ENCODE results near the gene MRPS18C. TPM values are rescaled to one million over a fixed set of nuclear protein-coding genes. Genes with fewer than 3 reads are reported as not detected.
A peak's percentile ranks its signal among the peaks of the same experiment; 100 is the strongest.

The MRPS18C gene
- total and polyA plus RNA-seq, 4 donors = 21.5 to 41.8 (median 39.9) TPM

DNA sequence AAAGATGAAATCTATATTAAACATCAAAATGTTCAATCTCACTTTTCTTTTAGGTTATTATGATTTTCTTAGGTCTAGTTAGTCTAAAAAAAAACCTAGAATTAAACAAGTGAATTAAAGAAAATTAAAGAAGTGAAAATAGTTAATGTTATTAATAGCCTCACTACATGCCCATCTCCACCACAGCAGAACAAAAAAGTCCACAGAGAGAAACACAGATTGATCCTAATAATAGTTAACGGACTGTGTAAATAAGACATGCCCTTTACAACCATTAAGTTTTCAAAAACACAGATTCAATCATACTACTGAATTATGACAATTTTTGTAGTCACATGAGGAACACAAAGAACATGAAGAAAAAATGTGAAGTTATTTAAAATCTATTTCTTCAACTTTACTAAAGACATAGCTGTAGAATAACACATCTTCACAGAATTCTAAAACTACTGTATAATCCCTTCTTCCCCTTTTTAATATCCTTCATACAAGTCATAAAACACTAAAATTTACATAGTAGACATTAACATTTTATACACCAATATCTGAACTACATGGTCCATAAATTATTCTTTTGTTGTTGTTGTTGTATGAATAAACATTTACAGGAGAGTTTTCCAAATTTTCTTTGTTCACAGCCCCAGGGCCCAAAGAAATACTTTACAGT is 15.6 kb upstream of the MRPS18C start:
- Histone ChIP-seq H3K36me3 (ENCODE audit: control insufficient read depth in 1 of 2, insufficient read depth in 2 of 2, low read length in 1 of 2) (peaks cover 0 to 8% of the 10 kb centered on the region in 2 donors), H3K4me1 (ENCODE audit: control insufficient read depth in 1 of 2, insufficient read depth in 2 of 2, low read length in 2 of 2) (no peaks in the 10 kb centered on the region), H3K27me3 (ENCODE audit: control insufficient read depth in 1 of 2, insufficient read depth in 2 of 2, low read length in 1 of 2) (no peaks in the 10 kb centered on the region), H3K4me3 (ENCODE audit: low read length in 2 of 2) (no peak overlapping the region), H3K9me3 (ENCODE audit: control insufficient read depth, low read length) (no peaks in the 10 kb centered on the region), H3K27ac (ENCODE audit: low read depth in 1 of 2, low read length in 2 of 2) (no peak overlapping the region)
- WGBS, 2 donors = 87 to 92% methylated on average over 1 of the region's 1 CpG
- DNase-seq (no peak), ATAC-seq (ENCODE audit: low FRiP score) (no peak)
- intact Hi-C loops (cut with DNase I) = no loop called here

DNA sequence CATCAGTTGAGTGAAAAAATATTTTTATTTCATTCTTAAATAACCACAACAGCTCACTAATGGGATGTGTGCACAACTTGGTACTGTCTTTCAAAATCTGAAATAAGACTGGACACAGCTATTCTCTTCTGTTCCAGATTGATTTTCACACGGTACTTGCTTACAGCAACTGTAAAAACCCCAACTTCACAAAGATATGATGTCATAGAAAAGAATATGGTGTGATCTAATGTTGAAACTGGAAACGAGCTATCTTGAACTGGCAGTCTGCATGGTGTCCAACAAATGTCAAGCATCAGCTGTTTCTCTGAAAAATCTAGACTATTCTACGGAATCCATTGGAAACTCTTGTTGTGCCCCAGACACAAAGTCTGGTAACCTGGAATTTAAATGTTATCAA is 15.0 kb upstream of the MRPS18C start:
- H3K27ac ChIP-seq (ENCODE audit: low read depth in 1 of 2, low read length in 2 of 2) = no peak overlapping the region

GRCh38 chr4:83449009-83449408 is 6.8 kb upstream of the MRPS18C start:
- H3K4me3 ChIP-seq (ENCODE audit: low read length in 2 of 2) = no peak overlapping the region
- DNase-seq = no peak
- no peaks in the 10 kb centered on the region for H3K27me3 ChIP-seq (ENCODE audit: control insufficient read depth in 1 of 2, insufficient read depth in 2 of 2, low read length in 1 of 2)
- peaks cover 0 to under 1% of the 10 kb centered on the region in 2 donors for H3K4me1 ChIP-seq (ENCODE audit: control insufficient read depth in 1 of 2, insufficient read depth in 2 of 2, low read length in 2 of 2)
- ATAC-seq (ENCODE audit: low FRiP score) = no peak
- H3K36me3 ChIP-seq (ENCODE audit: control insufficient read depth in 1 of 2, insufficient read depth in 2 of 2, low read length in 1 of 2) = peaks cover 2 to 3% of the 10 kb centered on the region in 2 donors
- no peaks in the 10 kb centered on the region for H3K9me3 ChIP-seq (ENCODE audit: control insufficient read depth, low read length)
- no peak overlapping the region for H3K27ac ChIP-seq (ENCODE audit: low read depth in 1 of 2, low read length in 2 of 2)
- 68 to 86% methylated on average over 2 of the region's 2 CpGs for WGBS, 2 donors
- intact Hi-C loops (cut with DNase I) = no loop called here

More for the DNA sequence above, 15.0 kb upstream of the MRPS18C start:
- Histone ChIP-seq H3K4me1 (ENCODE audit: control insufficient read depth in 1 of 2, insufficient read depth in 2 of 2, low read length in 2 of 2) (no peaks in the 10 kb centered on the region), H3K4me3 (ENCODE audit: low read length in 2 of 2) (no peak overlapping the region), H3K36me3 (ENCODE audit: control insufficient read depth in 1 of 2, insufficient read depth in 2 of 2, low read length in 1 of 2) (peaks cover 0 to 8% of the 10 kb centered on the region in 2 donors), H3K9me3 (ENCODE audit: control insufficient read depth, low read length) (no peaks in the 10 kb centered on the region), H3K27me3 (ENCODE audit: control insufficient read depth in 1 of 2, insufficient read depth in 2 of 2, low read length in 1 of 2) (no peaks in the 10 kb centered on the region)
- intact Hi-C loops (cut with DNase I) = no loop called here
- ATAC-seq (ENCODE audit: low FRiP score) (no peak), DNase-seq (no peak)
- 68 to 71% methylated on average over 3 of the region's 3 CpGs for WGBS, 2 donors

GRCh38 chr4:83454686-83455085 is 1.2 kb upstream of the MRPS18C start:
- Histone ChIP-seq H3K27me3 (ENCODE audit: control insufficient read depth in 1 of 2, insufficient read depth in 2 of 2, low read length in 1 of 2) (no peaks in the 10 kb centered on the region), H3K4me3 (ENCODE audit: low read length in 2 of 2) (peak overlapping the region; percentile 74 to 85), H3K9me3 (ENCODE audit: control insufficient read depth, low read length) (no peaks in the 10 kb centered on the region), H3K36me3 (ENCODE audit: control insufficient read depth in 1 of 2, insufficient read depth in 2 of 2, low read length in 1 of 2) (peaks cover 3 to 4% of the 10 kb centered on the region in 2 donors), H3K27ac (ENCODE audit: low read depth in 1 of 2, low read length in 2 of 2) (peak overlapping the region in 1 of 2 donors; percentile 62), H3K4me1 (ENCODE audit: control insufficient read depth in 1 of 2, insufficient read depth in 2 of 2, low read length in 2 of 2) (peaks cover 4 to 5% of the 10 kb centered on the region in 2 donors)
- intact Hi-C loops (cut with DNase I) = loop anchor here (2.0 to 10.0 kb wide), 4 partner anchors 30 to 1080 kb away; partner anchors contain the start of genes COQ2 (in 2 of the 2), ABRAXAS1 (in 1 of the 2) and HNRNPD (in 1 of the 2)
- WGBS, 2 donors = 5% methylated on average over 6 of the region's 6 CpGs
- ATAC-seq (ENCODE audit: low FRiP score) (no peak), DNase-seq (no peak)

- Histone ChIP-seq H3K4me3 (ENCODE audit: low read length in 2 of 2) (peak overlapping the region; percentile 93 to 96), H3K9me3 (ENCODE audit: control insufficient read depth, low read length) (no peaks in the 10 kb centered on the region), H3K36me3 (ENCODE audit: control insufficient read depth in 1 of 2, insufficient read depth in 2 of 2, low read length in 1 of 2) (peaks cover 3 to 4% of the 10 kb centered on the region in 2 donors), H3K27me3 (ENCODE audit: control insufficient read depth in 1 of 2, insufficient read depth in 2 of 2, low read length in 1 of 2) (no peaks in the 10 kb centered on the region), H3K4me1 (ENCODE audit: control insufficient read depth in 1 of 2, insufficient read depth in 2 of 2, low read length in 2 of 2) (peaks cover 4 to 5% of the 10 kb centered on the region in 2 donors), H3K27ac (ENCODE audit: low read depth in 1 of 2, low read length in 2 of 2) (peak overlapping the region in 1 of 2 donors; percentile 72)
- no peak for ATAC-seq (ENCODE audit: low FRiP score)
- intact Hi-C loops (cut with DNase I) = loop anchor here (5.0 to 10.0 kb wide), 3 partner anchors 171 to 1081 kb away; partner anchors contain the start of genes COQ2 (in 2 of the 2) and HNRNPD (in 1 of the 2)
- DNase-seq = no peak
- WGBS, 2 donors = 0% methylated on average over 7 of the region's 7 CpGs
Measured at GRCh38 chr4:83456184-83456501, 285 bp downstream of the MRPS18C start.

GRCh38 chr4:83473423-83473822 is 17.6 kb downstream of the MRPS18C start:
- DNase-seq = no peak
- H3K4me1 ChIP-seq (ENCODE audit: control insufficient read depth in 1 of 2, insufficient read depth in 2 of 2, low read length in 2 of 2) = no peaks in the 10 kb centered on the region
- intact Hi-C loops (cut with DNase I) = no loop called here
- H3K9me3 ChIP-seq (ENCODE audit: control insufficient read depth, low read length) = no peaks in the 10 kb centered on the region
- peaks cover 0 to 3% of the 10 kb centered on the region in 2 donors for H3K36me3 ChIP-seq (ENCODE audit: control insufficient read depth in 1 of 2, insufficient read depth in 2 of 2, low read length in 1 of 2)
- 82 to 94% methylated on average over 4 of the region's 4 CpGs for WGBS, 2 donors
- H3K4me3 ChIP-seq (ENCODE audit: low read length in 2 of 2) = no peak overlapping the region
- H3K27me3 ChIP-seq (ENCODE audit: control insufficient read depth in 1 of 2, insufficient read depth in 2 of 2, low read length in 1 of 2) = no peaks in the 10 kb centered on the region
- no peak for ATAC-seq (ENCODE audit: low FRiP score)
- no peak overlapping the region for H3K27ac ChIP-seq (ENCODE audit: low read depth in 1 of 2, low read length in 2 of 2)

DNA sequence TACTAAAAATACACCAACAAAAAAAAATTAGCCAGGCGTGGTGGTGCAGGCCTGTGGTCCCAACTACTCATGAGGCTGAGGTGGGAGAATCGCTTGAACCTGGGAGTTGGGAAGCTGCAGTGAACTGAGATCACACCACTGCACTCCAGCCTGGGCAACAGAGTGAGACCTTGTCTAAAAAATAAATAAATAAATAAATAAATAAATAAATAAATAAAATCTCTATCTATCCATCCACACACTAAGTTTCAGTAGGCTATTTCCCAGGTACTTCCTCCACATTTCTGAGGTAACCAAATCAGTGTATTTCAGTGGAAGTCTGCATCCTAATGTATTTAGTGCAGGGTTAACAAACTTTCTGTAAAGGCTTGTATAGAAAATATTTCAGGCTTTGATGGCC is 18.1 kb downstream of the MRPS18C start:
- peaks cover 0 to 3% of the 10 kb centered on the region in 2 donors for H3K36me3 ChIP-seq (ENCODE audit: control insufficient read depth in 1 of 2, insufficient read depth in 2 of 2, low read length in 1 of 2)
- intact Hi-C loops (cut with DNase I) = no loop called here
- H3K27ac ChIP-seq (ENCODE audit: low read depth in 1 of 2, low read length in 2 of 2) = no peak overlapping the region
- no peaks in the 10 kb centered on the region for H3K9me3 ChIP-seq (ENCODE audit: control insufficient read depth, low read length)
- H3K4me3 ChIP-seq (ENCODE audit: low read length in 2 of 2) = no peak overlapping the region
- DNase-seq (no peak), ATAC-seq (ENCODE audit: low FRiP score) (no peak)
- H3K4me1 ChIP-seq (ENCODE audit: control insufficient read depth in 1 of 2, insufficient read depth in 2 of 2, low read length in 2 of 2) = no peaks in the 10 kb centered on the region
- WGBS, 2 donors = 97 to 98% methylated on average over 2 of the region's 2 CpGs
- H3K27me3 ChIP-seq (ENCODE audit: control insufficient read depth in 1 of 2, insufficient read depth in 2 of 2, low read length in 1 of 2) = no peaks in the 10 kb centered on the region

- H3K4me3 ChIP-seq (ENCODE audit: low read length in 2 of 2) = peak within 1 kb of the TSS; percentile 83 to 97
- intact Hi-C loops (cut with DNase I) = loop anchor here in 1 of 2 donors (2.0 kb wide), 1 partner anchor 30 kb away; the partner anchor contains the start of gene HELQ
- WGBS, 2 donors = 0% methylated on average over 70 to 93 of the region's 93 CpGs
- H3K4me1 ChIP-seq (ENCODE audit: control insufficient read depth in 1 of 2, insufficient read depth in 2 of 2, low read length in 2 of 2) = peaks cover 0 to 2% of the 10 kb centered on the region in 2 donors
- H3K36me3 ChIP-seq (ENCODE audit: control insufficient read depth in 1 of 2, insufficient read depth in 2 of 2, low read length in 1 of 2) = peaks cover 0 to 2% of the 10 kb centered on the region in 2 donors
- no peaks in the 10 kb centered on the region for H3K9me3 ChIP-seq (ENCODE audit: control insufficient read depth, low read length)
- DNase-seq = peak; percentile 96 to 97
- no peaks in the 10 kb centered on the region for H3K27me3 ChIP-seq (ENCODE audit: control insufficient read depth in 1 of 2, insufficient read depth in 2 of 2, low read length in 1 of 2)
- H3K27ac ChIP-seq (ENCODE audit: low read depth in 1 of 2, low read length in 2 of 2) = peak within 1 kb of the TSS; percentile 62 to 89
- ATAC-seq (ENCODE audit: low FRiP score) = peak; percentile 99
Measured at GRCh38 chr4:83484500-83485461, 28.9 kb downstream of the MRPS18C start, which contains the start of gene ABRAXAS1. Gene ABRAXAS1, minus strand, starts transcription at chr4:83485100. Its CDS starts 28 bp downstream, at chr4:83485072.
